Right lobe of liver (tissue), 6 donors: ENCODE data around the gene PLEKHA5. TPM values are rescaled to one million over a fixed set of nuclear protein-coding genes. Genes with fewer than 3 reads are reported as not detected.
"Not testable (repeated sequence)": the region's sequence is repeated elsewhere in the genome, so short reads cannot be mapped to it uniquely, and the experiment has no call there.

Experiments
- ATAC-seq, 4 donors: fragments of 200-7000 bp; cut with Tn5 transposase; one replicate each; pipeline ENCODE4 v1.9.1; 2020; ENCODE audit warnings: mild to moderate bottlenecking in 4 of 4, moderate library complexity in 4 of 4
- DNase-seq, 3 donors: peaks; one replicate each; pipeline ENCODE4 v3.0.0-alpha.2; 2020
- H3K27ac ChIP-seq, 3 donors: fragments of 200-600 bp; one replicate each; pipeline ENCODE4 v1.8.0; 2022
- H3K27me3 ChIP-seq, 2 donors: fragments of 200-600 bp; one replicate each; pipeline ENCODE4 v1.8.0; 2022
- H3K36me3 ChIP-seq, 4 donors: fragments of 200-600 bp; sonication (generic) in 1 of 4; one replicate each; pipeline versions ENCODE4 v1.5.1 to v1.8.0; 2017 to 2022; ENCODE audit warnings: control low read depth in 1 of 4
- H3K4me1 ChIP-seq, 4 donors: fragments of 200-600 bp; sonication (generic) in 1 of 4; one replicate each; pipeline versions ENCODE4 v1.5.1 to v1.8.0; 2017 to 2022; ENCODE audit warnings: control low read depth in 1 of 4
- H3K4me3 ChIP-seq, 3 donors: fragments of 200-600 bp; one replicate each; pipeline ENCODE4 v1.8.0; 2022
- H3K9me3 ChIP-seq, 4 donors: fragments of 200-600 bp; sonication (generic) in 1 of 4; one replicate each; pipeline versions ENCODE4 v1.5.1 to v1.8.0; 2017 to 2022; ENCODE audit warnings: control low read depth in 1 of 4
- POLR2A ChIP-seq: fragments of 450-650 bp; IDR thresholded peaks from one replicate; pipeline ENCODE4 v1.6.1; 2017; ENCODE audit warnings: antibody characterized with exemption, mild to moderate bottlenecking
- WGBS: methylation state at CpG from one replicate; pipeline ENCODE4 v1.1.6; 2018; ENCODE audit warnings: low coverage, low lambda C conversion rate; ENCODE audit not compliant: insufficient coverage; ENCODE audit errors: missing lambda C conversion rate; 5-methylcytosine and 5-hydroxymethylcytosine counted together
- intact Hi-C, 2 donors: fragments of 100-400 bp; cut with DNase I; formaldehyde crosslinking; loops; one replicate each; pipeline versions ENCODE4 v1.11.2 to v1.14.1; 2022
- total RNA-seq, 6 experiments: library from RNA; depleted of rRNA in 2 of 6; stranded (reverse); fragments of >200 nt in 2 of 6; fragmentation: NEBNext Ultra II Directional in 3 of 6; extraction: Animal tissue kit (Norgen Biotek cat#: 25700) in 3 of 6; gene quantifications; one replicate each; pipeline versions ENCODE4 v1.1.0 to v1.2.4, GENCODE V29; 2016 to 2023
- TF ChIP-seq, protein P1 (sequence below), 4 donors: fragments of 200-600 bp in 3 of 4; fragments of 450-650 bp in 1 of 4; IDR thresholded peaks; one replicate each; pipeline versions ENCODE4 v1.5.1 to v1.8.0; 2016 to 2022; ENCODE audit warnings: antibody characterized with exemption in 4 of 4, mild to moderate bottlenecking in 2 of 4
- donor health status: DM: no; HTN: yes; CAD: no.
- donor health status: DM: no; HTN: no; CAD: no.
- donor health status: DM: no; HTN: no; CAD: no.
- donor health status: DM: no; HTN: yes; CAD: no.
- donor health status: DM: no; HTN: yes; CAD: no.

Gene PLEKHA5
- total RNA-seq, 6 experiments from 2014 or later, result 14.7 to 18.7 (median 15.8) TPM

- WGBS, result 53% methylated on average over 7 of the region's 7 CpGs
- no peak overlapping the region for H3K27ac ChIP-seq
- H3K27me3 ChIP-seq, result no peaks in the 10 kb centered on the region
- no peaks in the 10 kb centered on the region for H3K36me3 ChIP-seq
- no peak for DNase-seq
- TF ChIP-seq POLR2A, result no peak
- TF ChIP-seq, protein P1, sequence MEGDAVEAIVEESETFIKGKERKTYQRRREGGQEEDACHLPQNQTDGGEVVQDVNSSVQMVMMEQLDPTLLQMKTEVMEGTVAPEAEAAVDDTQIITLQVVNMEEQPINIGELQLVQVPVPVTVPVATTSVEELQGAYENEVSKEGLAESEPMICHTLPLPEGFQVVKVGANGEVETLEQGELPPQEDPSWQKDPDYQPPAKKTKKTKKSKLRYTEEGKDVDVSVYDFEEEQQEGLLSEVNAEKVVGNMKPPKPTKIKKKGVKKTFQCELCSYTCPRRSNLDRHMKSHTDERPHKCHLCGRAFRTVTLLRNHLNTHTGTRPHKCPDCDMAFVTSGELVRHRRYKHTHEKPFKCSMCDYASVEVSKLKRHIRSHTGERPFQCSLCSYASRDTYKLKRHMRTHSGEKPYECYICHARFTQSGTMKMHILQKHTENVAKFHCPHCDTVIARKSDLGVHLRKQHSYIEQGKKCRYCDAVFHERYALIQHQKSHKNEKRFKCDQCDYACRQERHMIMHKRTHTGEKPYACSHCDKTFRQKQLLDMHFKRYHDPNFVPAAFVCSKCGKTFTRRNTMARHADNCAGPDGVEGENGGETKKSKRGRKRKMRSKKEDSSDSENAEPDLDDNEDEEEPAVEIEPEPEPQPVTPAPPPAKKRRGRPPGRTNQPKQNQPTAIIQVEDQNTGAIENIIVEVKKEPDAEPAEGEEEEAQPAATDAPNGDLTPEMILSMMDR (IDR thresholded peaks at IDR 0.05), result no peak
- H3K9me3 ChIP-seq, result no peaks in the 10 kb centered on the region
- no peak overlapping the region for H3K4me3 ChIP-seq
- intact Hi-C loops, result no loop called here
- no peaks in the 10 kb centered on the region for H3K4me1 ChIP-seq
- ATAC-seq, result no peak
Measured at GRCh38 chr12:19410629-19411185, 281.2 kb downstream of the PLEKHA5 start.

- no peak for TF ChIP-seq POLR2A
- TF ChIP-seq, protein P1 (IDR thresholded peaks at IDR 0.05), result no peak
- no peak overlapping the region for H3K4me3 ChIP-seq
- 88% methylated on average over 9 of the region's 10 CpGs for whole genome bisulfite sequencing
- no peak for DNase-seq
- H3K9me3 ChIP-seq, result no peaks in the 10 kb centered on the region
- no peak overlapping the region for H3K27ac ChIP-seq
- intact Hi-C loops, result no loop called here
- H3K36me3 ChIP-seq, result no peaks in the 10 kb centered on the region
- no peaks in the 10 kb centered on the region for H3K27me3 ChIP-seq
- no peak for ATAC-seq
- H3K4me1 ChIP-seq, result no peaks in the 10 kb centered on the region
Measured at GRCh38 chr12:19411234-19412204, 282.0 kb downstream of the PLEKHA5 start.

DNA sequence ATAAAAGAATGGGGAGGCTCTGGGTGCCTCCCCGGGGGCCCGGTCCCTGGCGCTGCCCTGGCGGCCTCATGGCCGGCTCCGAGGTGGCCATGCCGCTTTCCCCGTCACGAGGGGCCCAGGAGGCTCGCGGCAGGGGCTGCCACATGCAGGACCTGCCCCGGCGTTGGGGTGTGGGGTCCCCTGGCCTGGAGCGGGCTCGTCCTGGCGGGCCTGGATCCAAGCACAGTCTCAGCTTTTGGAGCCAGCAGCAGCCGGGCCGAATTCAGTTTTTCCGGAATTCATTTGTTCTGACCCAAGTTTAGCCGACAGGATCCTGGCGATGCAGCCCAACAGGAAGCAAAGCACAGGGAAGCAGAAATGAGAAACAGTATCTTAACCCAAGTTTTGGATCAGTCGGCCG is 283.3 kb downstream of the PLEKHA5 start:
- 96% methylated on average over 11 of the region's 23 CpGs for WGBS

DNA sequence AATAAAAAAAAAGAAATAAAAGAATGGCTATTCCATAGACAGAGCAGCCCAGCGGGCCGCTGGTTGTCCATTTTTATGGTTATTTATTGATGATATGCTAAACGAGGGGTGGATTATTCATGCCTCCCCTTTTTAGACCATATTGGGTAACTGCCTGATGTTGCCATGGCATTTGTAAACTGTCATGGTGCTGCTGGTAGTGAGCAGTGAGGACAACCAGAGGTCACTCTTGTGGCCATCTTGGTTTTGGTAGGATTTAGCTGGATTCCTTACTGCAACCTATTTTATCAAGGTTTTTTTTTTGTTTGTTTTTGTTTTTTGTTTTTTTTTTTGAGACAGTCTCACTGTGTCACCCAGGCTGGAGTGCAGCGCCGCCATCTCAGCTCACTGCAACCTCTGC is 284.0 kb downstream of the PLEKHA5 start:
- intact Hi-C loops, H3K27me3 ChIP-seq, H3K4me1 ChIP-seq, ATAC-seq, H3K9me3 ChIP-seq, H3K27ac ChIP-seq, H3K4me3 ChIP-seq, DNase-seq, H3K36me3 ChIP-seq: not testable (repeated sequence)
- 80% methylated on average over 4 of the region's 5 CpGs for WGBS

More for the DNA sequence above, 283.3 kb downstream of the PLEKHA5 start:
- TF ChIP-seq, protein P1 (IDR thresholded peaks at IDR 0.05), result no peak
- TF ChIP-seq POLR2A, result no peak
- Histone ChIP-seq H3K36me3 (no peaks in the 10 kb centered on the region), H3K27ac (no peak overlapping the region), H3K4me3 (no peak overlapping the region), H3K27me3 (no peaks in the 10 kb centered on the region), H3K4me1 (no peaks in the 10 kb centered on the region), H3K9me3 (no peaks in the 10 kb centered on the region)
- peak in 1 of 4 donors; percentile 37 for ATAC-seq
- DNase-seq, result no peak
- intact Hi-C loops, result no loop called here

- Histone ChIP-seq H3K9me3 (no peaks in the 10 kb centered on the region), H3K27me3 (no peaks in the 10 kb centered on the region), H3K27ac (no peak overlapping the region), H3K4me1 (no peaks in the 10 kb centered on the region), H3K4me3 (no peak overlapping the region), H3K36me3 (no peaks in the 10 kb centered on the region)
- TF ChIP-seq POLR2A, result no peak
- TF ChIP-seq, protein P1 (IDR thresholded peaks at IDR 0.05), result no peak
- DNase-seq (no peak), ATAC-seq (no peak)
- intact Hi-C loops, result no loop called here
Measured at GRCh38 chr12:19415563-19415962, 286.0 kb downstream of the PLEKHA5 start.
